Right renal pelvis (tissue), 4 donors: ENCODE data around the gene HIPK4. TPM values are rescaled to one million over a fixed set of nuclear protein-coding genes. Genes with fewer than 3 reads are reported as not detected.
"Not testable (repeated sequence)": the region's sequence is repeated elsewhere in the genome, so short reads cannot be mapped to it uniquely, and the experiment has no call there.

Experiments
- DNase-seq, 4 donors: peaks; one replicate each; pipeline ENCODE4 v3.0.0-alpha.2; 2013; ENCODE audit warnings: low read depth in 4 of 4, low spot score in 3 of 4, missing footprints in 1 of 4
- polyA plus RNA-seq, 4 donors: library from polyadenylated mRNA; unstranded; fragments of 120-200 nt; gene quantifications; one replicate each; pipeline ENCODE4 v1.2.1, GENCODE V29; 2013; ENCODE audit not compliant: insufficient read length in 4 of 4

Gene HIPK4
- polyA plus RNA-seq, 4 donors: 0.10 to 0.19 (median 0.15) TPM

DNA sequence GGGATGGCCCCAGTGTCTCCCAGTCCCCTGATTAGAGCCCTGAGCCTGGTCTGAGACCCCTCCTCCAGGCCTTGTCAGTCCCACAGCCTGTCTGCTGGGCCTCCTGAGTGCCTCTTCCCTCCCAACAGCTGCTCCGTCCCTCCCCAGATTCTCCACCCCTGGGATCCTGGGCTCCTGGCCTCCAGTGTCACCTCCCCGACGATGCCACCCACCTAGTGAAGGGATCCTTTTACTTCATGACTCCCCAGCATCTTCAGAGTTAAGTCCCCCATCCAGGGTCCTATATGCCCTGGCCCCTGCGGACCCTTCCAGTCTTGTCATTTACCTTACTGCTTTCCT, 27.6 kb upstream of the HIPK4 start:
- DNase-seq: no peak

DNA sequence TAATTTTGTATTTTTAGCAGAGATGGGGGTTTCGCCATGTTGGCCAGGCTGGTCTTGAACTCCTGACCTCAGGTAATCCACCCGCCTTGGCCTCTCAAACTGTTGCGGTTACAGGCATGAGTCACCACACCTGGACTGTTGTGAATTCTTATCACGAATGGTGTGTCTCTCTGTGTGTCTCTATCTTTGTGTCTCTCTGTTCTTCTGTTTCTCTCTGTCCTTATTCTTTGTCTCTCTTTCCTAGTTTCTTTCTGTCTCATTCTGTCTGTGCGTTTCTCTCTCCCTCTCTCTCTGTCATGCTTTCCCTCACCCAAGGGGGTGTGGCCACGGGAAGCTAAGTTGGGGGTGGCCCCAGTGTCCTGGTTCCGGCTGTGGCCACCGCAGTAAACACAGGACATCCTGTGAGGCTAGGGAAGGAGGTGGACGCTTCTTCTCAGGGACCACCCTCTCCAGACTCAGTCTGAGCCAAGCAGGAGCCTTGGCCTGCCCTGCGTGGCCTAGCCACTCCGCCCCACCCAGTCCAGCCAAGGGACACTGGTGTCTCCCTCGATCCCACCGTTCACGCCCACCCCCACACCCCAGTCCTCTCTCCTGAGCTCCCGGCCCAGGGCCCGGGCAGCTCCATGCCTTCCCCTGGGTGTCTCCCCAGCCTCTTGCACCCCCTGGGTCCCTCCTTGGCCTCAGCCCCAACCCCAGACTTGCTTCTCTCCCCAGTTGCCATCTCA, 27.1 kb upstream of the HIPK4 start:
- no peak for DNase-seq

DNA sequence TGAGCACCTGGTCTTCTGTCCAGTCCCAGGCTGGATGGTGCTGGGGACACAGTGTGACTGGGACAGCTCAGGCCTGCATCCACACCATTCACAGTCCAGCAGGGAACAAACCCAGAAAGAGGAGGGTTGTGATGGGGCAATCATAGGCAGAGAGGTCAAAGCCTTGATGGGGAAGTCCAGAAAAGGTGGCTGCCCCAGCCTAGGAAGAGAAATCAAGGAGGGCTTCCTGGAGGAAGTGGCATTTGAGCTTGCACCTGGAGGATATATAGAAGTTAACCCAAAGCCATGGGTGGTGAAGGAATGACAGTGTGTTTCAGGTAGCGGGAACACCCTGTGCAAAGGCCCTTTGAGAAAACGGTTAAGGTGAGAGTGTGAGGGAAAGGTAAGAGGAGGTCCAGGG, 25.8 kb upstream of the HIPK4 start:
- DNase-seq: no peak

DNA sequence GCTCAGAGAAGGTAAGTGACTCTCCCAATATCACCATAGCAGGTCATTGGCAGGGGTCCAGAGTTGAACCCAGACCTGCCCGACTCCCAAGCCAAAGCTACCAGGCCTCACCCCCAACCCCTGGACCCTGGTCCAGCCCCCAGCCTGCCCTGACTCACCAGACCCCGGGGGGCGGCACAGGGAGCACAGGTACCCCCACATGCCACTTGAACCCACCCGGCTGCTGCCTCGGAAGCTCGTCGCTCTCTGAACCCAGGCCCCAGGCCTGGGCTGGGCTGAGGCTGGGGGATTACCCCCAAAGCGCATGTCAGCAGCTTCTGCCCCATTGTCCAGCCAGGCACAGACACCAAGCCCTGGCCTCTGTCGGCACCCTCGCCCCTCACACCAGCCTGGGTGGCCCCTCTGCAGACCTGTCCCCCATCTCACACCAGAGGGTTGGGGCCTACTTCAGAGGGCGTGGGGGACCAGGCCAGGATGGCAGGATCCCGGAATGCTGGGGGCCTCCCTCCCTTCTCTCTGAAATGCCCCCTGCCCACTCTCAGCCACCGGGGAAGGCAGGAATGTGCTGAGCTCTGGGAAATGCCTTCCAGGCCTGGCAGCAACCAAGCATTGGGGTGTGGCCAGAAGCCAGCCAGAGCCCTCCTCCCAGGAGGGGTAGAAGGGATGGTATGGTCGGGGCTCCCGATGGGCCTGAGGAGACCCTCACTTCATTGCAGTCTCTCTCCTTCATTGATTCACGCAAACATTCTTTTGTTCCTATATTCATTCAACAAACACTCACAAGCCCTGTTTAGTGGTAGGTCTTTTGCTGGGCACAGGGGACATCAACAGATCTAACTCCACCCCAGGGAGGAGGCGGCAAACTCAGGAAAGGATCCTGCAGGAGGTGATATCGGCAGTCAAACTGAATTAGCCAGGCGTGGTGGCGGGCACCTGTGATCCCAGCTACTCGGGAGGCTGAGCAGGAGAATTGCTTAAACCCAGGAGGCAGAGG, 24.9 kb upstream of the HIPK4 start:
- no peak for DNase-seq

GRCh38 chr19:40413291-40413845, 23.4 kb upstream of the HIPK4 start, which contains the start of gene PRX:
TSS of gene PRX (minus strand) at chr19:40413378. CDS start at chr19:40407932, 5,446 bp downstream.
- no peak for DNase-seq

- no peak for DNase-seq
Measured at GRCh38 chr19:40412866-40413265, 22.9 kb upstream of the HIPK4 start.

GRCh38 chr19:40411958-40412499, 22.0 kb upstream of the HIPK4 start:
- DNase-seq: no peak

DNA sequence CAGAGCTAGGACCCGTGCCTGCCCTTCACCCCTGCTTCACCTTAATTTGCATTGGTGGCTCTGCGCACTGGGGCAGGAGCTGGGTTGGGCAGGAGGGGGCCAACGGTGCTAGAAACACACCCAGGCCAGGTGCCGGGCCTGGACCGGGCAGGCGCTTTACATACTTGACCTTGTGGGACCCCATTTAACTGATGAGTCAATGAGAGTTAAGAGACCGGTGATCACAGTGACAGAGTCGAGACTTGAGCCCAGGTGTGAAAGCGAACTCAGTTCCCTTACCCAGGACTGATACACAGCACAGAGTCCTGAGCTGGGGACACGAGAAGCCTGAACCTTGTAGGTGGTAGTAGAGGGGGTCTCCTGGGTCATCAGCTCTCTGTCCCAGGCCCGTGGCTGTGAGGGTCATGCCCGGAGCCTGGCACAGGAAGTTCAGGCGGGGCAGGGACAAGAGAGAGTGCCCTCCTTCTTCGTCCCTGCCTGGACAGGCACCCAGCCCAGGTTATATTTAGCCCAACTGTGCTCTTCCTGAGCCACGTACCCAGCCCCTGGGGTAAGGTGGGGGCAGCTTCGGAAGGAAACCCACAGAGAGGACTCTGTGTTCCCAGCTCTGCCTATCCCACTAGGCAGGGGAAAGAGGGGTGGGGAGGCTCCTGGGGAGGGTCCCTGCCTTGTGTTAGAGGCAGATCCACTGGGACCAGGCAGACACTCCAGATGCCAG, 21.3 kb upstream of the HIPK4 start:
- DNase-seq: no peak

DNA sequence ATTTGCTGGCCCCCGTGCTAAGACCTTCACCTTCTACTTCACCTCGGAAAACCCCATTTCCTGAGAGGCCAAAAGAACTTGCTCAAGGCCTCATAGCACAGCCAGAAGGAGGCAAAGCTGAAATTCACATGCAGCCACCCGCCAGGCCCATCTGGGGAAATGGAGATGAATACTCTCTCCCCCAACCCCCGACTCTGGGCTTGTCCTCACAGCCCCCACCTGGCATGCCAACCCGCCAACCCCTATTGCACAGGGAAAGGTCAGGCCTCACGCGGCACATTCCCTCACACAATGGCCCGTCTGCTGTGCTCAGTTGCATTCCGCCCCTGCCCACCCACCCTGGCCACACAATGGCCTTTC, 20.0 kb upstream of the HIPK4 start:
- no peak for DNase-seq

DNA sequence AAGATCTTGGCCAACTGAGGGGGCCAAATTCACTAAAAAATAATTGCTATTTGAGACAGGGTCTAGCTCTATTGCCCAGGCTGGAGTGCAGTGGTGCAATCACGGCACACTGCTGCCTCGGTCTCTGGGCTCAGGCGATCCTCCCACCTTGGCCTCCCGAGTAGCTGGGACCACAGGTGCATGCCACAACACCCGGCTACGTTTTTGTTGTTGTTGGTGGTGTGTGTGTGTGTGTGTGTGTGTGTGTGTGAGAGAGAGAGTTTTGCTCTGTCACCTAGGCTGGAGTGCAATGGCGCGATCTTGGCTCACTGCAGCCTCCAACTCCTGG, 18.6 kb upstream of the HIPK4 start:
- DNase-seq: not testable (repeated sequence)

GRCh38 chr19:40407714-40408597, 18.0 kb upstream of the HIPK4 start:
- no peak for DNase-seq

DNA sequence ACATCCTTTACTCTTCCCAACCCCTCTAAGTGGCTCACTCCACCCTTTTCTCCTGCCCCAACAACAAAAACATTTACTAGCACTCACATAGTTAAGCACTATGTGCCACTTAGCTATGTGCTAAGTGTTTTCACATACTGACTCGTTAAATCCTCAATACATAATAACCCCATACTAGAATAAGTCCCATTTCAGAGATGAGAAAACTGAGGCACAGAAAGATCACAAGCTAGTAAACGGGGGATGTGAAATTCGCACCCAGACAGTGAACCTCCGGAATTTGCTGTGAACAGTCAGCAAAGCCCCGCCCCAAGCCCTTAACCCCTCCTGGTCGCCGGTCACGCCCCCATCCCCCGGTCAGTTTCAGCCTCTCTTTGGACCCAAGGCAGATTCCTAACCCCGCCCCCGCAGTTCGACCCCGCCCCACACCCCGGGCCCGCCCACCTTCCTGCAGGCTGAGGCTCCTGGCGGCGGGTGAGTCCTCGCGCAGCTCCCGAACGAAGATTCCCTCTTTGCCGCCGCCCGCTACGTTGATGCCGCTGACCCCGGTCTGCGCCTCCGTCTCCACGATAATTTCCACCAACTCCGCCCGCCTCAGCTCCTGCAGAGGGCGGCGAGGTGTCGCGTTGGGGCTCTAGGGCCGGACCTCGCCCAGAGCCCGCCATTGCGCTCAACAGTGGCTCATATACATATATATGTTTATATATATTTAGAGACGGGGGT, 13.4 kb upstream of the HIPK4 start:
- peak; percentile 61 to 73 (median 68) for DNase-seq

DNA sequence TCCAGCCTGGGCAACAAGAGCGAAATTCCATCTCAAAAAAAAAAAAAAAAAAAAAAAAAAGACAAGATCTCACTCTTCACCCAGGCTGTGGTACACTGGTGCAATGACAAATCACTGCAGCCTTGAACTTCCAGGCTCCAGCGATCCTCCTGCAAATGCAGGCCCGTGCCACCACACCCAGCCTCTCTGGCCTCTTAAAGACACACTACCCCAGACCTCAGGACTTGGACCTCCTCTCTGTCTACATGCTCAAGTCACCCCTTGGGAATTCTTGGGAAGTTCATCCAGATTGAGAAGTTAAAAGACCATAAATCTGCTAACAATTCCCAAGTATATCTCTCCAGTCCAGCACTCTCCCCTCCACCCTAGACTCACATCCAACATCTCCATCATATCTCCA, 10.6 kb upstream of the HIPK4 start:
- DNase-seq: no peak

DNA sequence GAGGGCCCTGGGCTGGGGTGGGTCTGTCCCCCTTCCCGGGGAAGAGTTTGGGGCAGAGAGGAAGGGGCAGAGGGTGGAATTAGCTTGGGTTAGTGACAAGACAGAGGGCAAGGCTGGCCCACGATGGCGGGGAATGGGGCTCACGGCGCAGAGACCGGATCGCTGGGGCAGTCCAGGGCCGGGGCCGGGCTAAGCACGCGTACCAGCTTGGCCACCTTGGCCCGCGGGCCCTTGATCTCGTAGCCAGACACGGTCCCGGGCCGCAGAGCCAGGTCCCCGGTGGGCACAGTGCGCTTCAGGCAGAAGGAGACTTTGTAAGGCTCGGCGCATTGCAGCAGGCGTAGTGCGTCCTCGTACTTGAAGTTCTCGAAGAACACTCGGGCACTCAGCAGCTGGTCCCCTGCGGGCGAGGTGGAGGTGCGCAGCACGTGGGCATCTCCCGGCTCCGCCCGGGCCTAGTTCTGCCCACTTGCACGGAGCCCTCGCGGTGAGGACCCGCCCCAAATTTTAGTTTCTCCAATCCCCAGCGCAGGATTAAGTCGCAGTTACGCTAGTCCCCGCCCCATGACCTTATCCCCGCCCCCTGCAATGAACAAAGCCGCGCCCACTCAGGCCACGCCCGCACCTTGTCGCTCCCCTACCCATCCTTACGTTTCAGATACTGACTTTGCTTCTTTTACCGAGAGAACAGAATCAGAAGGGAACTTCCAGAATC, 8.6 kb upstream of the HIPK4 start:
- DNase-seq: no peak

- no peak for DNase-seq
Measured at GRCh38 chr19:40397568-40397906, 7.6 kb upstream of the HIPK4 start.

DNA sequence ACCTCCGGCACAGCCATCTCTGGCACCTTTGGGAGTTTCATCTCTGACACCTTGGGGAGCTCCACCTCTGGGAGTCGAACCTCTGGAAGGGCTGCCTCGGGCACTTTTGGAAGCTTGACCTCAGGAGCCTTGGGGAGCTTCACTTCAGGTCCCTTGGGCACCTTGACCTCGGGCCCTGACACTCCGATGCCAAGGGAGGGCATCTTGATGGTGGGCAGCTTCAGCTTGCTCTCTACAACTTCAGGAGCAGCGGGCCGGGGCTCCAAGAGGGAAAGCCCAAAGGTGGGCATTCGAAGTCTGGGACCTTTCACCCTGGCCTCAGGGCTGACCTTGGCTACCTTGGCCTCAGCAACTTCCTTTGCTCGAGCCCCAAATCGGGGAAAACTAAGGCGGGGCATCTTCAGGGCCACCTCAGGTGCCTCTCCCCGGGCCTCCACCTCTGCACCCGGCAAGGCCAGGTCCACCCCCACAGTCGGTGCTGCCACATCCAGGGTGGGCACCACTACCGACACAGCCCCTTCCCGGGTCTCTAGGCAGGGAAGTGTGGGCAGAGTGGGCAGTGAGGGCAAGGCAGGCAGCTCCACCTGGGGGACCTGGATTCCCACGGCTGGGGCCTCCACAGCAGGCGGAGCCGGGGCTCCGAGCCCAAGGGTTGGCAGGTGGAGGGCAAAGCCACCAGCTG, 7.0 kb upstream of the HIPK4 start:
- DNase-seq: no peak

- no peak for DNase-seq
Measured at GRCh38 chr19:40395956-40396355, 6.0 kb upstream of the HIPK4 start.

- no peak for DNase-seq
Measured at GRCh38 chr19:40394816-40395210, 4.8 kb upstream of the HIPK4 start.
